ELF-1 (cell line): Measurements from ENCODE around the gene ARMC8.

Experiments used
- DNase-seq: peaks from one replicate; pipeline ENCODE4 v3.0.0-alpha.2; 2016; ENCODE audit warnings: low read depth, low spot score

The ARMC8 gene

DNA sequence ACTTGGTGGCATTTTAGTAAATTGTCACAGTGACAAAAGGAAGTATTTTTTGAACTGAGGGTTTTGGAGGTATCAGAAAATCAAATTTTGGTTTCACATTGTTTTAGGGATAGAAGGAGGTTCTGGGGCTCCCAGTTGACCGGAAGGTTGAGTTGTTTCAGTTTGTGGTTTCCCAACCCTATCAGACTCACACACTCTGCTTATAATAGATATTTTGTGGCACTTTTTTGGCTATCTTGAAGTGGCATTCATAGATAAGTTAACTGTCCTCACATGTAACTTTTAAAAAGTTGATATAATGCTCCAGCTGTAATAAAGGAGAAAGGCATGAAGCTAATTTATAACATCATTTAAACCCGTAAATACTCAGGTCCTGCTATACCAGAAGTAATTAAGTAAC, 12.8 kb downstream of the ARMC8 start:
- DNase-seq, result no peak

DNA sequence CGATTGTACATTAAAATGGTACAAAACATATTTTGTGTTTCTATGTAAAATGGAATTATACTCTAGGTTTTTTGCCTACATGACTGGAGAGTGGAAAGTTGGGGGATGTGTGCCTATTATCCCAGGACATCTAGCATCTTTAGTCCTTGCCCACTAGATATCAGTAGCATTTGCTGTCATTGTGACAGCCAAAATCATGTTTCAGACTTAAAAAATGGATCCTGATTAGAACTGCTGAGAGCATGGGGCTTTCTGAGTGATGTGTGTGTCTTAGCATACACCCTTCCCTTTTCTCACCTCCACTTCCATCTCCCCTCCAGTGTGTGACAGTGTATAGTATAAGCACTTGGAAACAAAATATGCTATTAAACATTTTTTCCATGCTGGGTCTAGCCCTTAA, 13.3 kb downstream of the ARMC8 start:
- no peak for DNase-seq

DNA sequence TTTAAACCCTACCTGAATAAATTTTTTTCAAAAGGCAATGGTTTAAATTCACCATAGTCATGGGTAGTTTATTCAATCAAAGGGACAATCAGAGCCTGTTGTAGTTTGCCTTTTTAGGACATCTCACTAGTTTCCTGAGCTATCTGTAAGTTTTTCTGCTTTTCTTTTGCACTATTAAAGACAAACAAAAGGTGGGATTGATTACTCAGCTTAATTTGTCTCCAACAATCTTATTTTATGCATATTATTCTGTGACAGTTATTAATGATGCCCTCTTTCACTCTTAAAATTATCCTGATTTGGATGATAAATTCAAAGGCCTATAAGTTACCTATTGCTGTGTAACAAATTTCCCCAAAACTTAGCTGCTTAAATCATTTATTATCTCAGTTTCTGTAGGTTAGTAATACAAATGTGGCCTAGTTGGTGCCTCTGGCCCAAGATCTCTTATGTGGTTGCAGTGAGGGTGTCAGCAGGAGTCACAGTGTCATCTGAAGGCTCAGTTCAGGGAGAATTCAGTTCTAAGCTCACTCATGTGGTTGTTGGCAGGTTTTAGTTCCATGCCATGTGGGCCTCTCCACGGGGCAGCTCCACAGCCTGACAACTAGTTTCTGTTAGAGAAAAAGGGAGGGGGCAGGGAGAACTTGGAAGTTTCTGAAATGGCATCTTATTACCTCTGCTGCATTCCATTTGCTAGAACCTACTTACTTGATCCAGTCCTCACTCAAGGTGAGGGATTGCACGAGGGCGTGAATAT, 16.0 kb downstream of the ARMC8 start:
- DNase-seq, result no peak

DNA sequence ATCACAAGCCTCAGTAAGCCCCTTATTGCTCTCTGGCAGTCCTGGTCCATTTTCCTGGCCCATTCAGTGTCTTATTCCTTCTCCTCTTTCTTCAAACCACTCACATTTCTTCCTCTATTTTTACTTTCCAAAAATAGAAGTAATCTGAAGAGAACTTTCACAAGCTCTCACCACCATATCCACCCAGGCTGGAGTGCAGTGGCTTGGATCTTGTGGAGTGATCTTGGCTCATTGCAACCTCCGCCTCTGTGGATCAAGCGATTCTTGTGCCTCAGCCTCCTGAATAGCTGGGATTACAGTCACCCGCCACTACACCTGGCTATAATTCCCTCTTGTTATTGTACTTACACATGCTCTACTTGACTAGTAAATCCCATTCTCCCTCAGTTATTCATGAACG, 16.8 kb downstream of the ARMC8 start:
- no peak for DNase-seq

DNA sequence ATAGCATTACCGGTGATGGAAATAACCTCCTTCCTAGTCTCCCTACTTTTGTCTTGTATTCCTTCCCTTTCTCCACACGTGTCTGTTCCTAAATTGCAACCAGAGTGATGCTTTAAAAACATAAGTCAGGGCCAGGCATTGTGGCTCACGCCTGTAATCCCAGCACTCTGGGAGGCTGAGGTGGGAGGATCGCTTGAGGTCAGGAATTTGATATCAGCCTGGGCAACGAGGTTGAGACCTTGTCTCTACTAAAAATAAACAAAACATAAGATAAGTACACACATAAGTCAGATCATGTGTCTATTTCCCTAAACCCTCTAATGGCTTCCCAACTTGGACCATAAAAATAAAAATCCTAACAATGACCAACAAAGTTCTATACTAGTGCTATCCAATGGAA, 18.4 kb downstream of the ARMC8 start:
- DNase-seq, result no peak

DNA sequence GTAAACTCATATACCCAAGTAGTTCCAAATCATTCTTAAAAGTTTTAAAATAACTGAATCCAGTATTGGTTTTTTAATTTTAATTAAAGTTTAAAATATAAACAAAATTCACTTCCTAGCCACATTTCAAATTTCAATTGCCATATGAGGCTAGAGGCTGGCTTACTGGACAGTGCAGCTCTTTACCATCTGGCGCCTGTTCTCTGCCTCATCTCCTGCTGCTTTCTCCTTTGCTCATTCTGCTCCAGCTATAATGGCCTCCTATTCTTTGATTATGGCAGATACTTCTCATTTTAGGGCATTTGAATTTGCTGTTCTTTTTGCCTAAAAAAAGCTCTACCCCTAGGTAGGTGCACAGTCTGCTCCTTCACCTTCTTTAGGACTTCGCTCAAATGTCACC, 19.1 kb downstream of the ARMC8 start:
- no peak for DNase-seq

DNA sequence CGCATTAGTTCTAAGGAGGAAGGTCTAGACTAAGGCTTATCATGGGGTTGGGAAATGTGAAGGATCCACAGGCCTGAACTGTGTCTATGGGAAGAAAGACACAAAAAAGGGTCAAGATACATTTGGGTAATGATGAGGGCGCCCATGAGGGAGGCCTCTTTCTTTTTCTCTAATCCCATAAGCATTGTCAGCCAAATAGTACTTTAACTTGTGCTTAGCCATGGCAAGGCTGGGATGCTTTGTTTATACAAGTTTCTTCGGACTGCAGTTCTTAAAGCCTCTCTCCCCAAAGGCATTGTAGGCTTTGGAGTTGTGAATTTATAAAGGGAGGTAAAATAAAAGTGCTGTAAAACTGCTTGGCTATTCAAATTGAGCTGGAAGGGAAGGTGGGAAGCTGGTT, 23.4 kb downstream of the ARMC8 start:
- peak; percentile 16 for DNase-seq

DNA sequence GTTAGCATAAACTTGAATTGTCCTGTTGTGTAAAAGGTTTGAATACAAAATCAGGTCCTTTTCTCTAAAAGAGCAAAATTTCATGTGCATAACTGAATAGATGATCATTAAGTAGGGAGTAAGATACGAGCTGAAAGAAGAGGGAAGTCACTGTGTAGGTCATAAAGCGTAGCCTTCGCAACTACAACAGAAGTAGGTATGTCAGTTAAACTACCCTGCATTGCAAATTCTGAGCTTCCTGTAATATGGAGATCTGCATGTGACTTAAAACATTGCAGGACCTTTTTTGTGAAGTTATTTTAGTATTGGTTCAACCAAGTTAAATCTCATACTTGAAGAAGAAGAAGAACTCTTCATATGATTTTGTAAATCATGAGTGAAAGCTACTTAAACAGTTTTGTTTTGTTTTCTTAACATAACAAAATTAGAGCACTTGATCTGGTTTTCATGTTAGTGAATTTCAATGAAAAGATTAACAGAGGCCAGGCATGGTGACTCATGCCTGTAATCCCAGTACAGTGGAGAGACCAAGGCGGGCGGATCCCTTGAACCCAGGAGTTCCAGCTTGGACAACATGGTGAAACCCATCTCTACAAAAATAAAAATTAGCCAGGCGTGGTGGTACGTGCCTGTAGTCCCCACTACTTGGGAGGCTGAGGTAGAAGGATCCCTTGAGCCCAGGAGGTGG, 26.4 kb downstream of the ARMC8 start:
- no peak for DNase-seq

DNA sequence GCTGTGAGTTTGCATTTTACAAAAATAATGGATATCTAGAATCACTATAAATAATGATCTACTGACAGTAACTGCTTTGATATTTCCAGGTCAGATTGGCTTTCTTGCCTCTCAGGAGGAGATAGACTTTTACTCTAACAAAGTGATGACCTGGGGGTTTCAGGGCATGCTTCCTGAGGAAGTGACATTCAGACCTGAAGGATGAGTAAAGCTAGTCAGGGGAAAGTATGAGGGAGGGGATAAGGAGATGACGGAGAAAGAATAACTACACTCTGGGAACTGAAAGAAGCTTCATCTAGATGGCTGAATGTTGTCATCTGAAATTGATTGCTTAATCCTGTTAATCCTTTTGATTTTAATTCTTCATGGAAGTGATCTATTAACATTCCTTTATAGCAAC, 32.2 kb downstream of the ARMC8 start:
- DNase-seq, result no peak

DNA sequence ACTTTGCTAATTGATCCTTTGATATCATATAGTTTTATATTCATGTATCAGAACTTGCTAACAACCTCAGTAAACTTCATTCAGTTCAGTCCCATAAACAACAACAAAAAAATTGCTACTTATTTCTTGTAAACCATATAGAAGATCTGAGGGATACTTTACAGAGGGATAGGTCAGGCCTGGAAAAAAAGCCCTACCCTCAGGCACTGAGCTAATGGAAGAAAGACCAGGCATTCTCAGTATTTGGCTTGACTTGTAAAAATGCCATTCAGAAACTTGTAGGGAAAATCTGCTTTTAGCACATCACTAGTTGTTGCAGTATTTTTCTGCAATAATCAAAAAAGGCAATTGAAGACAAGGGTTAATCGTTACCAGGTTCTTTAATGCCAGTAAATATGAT, 33.1 kb downstream of the ARMC8 start:
- DNase-seq, result peak; percentile 7

DNA sequence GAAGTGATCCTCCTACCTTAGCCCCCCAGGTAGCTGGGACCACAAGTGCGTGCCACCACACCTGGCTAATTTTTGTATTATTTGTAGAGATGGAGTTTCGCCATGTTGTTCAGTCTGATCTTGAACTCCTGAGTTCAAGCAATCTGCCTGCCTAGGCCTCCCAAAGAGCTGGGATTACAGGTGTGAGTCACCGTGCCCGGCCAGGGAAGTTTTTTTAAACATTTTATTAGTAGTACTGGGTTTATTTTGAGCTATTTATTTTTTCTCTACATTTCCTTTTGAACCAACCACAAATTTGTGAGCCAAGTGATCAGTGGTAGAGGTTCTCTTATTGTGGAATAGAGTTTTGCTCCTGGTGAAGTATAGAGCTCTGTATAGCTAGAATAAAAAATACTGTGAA, 33.7 kb downstream of the ARMC8 start:
- no peak for DNase-seq

DNA sequence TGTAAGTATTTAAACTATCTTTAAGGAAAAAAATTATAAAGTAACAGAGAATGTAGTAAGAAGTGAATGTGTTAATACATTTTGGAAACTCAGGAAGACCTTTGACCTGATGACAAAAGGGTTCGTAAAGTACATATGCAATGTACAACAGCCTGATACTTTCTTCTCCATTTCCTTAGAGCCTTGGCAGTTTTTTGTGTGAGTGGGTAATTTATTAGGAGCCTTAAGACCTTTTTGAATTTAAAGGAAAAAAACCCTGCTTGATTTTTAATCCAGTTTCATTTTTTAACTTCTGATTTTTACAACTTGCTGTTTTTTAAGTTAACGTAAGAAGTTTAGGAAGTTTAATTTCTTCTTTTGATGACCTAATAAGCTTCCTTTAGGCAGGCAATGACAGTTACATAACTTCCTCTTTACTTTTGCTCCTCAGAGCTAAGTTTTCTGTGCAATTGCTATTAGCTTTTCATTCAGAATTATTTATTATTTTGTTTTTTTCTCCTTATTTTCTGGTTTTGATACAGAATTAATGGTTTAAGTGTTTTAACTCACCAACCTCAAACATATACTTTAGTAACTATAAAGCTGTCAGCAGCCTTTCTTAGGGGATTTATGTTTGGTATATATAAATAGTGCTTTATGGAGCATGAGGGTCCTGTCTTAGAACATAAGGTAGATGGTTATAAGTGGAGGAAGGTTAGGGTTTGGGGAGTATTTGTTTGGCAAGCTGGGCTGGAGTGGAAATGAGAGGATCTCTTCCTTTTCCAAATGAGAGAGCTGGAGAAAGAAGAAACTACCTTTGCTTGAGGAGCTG, 35.2 kb downstream of the ARMC8 start:
- DNase-seq, result no peak

DNA sequence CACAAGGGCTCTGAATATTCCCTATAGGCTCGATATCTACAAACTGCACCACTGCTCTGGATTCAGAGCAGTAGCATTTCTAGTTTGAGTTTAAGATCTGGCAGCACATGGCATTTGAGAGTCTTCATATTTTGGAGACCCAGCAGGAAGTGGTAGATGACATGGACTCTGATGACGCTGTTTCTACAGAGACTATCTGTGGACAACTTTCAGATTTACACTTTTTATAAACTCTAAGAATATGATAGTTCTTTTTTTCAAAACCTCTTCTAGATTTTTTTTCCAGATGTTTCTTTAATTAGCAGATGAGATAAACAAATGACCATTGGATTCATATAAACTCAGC, 35.8 kb downstream of the ARMC8 start:
- DNase-seq, result no peak

DNA sequence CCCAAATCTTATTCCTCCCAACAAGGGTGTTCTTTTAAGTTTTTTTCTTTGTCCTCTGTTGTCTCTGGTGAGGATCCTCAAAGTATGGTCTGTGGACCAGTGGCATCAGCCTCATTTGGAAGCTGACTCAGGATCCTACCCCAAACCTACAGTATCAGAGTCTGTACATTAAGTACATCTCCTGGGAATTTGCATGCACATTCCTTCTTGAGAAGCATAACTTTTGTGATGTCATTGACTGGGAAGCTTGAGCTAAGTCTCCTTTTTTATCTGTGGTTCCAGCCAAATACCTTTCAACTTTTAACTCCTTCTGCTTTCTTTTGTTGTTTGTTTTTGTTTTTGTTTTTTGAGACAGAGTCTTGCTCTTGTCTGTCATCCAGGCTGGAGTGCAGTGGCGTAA, 40.5 kb downstream of the ARMC8 start:
- no peak for DNase-seq

DNA sequence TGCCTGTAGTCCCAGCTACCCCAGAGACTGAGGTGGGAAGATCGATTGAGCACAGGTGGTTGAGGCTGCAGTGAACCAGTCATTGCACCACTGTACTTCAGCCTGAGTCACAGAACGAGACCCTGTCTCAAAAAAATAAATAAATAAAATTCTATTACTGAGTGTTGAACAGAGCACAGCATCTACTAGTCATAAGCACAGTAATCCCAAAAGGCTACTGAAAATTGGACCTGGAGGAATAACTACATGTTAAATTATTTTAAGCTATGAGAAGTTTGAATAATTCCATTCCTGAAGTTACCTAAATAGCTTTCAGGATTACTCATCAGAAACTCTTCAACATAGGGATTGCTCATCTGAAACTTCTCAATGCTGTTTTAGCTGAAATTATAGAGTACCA, 43.4 kb downstream of the ARMC8 start:
- no peak for DNase-seq

DNA sequence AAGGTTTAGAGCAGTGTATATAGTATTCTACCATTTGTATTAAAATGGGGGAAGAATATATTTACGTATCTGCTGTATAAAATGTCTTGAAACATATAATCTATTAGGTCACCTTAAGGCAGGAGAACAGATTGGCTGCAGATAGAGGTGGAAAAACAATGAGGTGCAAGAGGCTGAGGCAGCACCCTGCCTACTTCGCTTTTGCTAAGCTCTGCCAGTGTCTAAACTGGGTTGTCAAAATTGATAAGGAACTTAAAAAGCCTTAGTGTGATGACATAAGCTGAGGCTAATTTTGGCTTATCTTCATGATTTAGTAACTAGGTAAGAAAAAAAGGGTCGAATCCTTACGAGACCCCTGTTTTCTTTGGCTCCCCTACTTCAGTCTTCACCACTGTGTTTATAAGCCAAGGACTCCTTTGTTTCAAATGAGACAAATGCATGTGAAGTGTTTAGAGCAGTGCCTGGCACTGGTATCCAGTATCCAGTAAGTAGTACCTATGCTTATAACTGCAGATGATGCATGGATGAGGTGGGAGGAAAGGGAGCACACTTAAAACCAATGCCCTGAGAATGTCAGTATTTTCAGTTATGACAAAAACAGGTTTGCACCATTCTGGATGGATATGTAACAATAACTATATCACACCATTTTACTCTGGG, 45.7 kb downstream of the ARMC8 start:
- no peak for DNase-seq

DNA sequence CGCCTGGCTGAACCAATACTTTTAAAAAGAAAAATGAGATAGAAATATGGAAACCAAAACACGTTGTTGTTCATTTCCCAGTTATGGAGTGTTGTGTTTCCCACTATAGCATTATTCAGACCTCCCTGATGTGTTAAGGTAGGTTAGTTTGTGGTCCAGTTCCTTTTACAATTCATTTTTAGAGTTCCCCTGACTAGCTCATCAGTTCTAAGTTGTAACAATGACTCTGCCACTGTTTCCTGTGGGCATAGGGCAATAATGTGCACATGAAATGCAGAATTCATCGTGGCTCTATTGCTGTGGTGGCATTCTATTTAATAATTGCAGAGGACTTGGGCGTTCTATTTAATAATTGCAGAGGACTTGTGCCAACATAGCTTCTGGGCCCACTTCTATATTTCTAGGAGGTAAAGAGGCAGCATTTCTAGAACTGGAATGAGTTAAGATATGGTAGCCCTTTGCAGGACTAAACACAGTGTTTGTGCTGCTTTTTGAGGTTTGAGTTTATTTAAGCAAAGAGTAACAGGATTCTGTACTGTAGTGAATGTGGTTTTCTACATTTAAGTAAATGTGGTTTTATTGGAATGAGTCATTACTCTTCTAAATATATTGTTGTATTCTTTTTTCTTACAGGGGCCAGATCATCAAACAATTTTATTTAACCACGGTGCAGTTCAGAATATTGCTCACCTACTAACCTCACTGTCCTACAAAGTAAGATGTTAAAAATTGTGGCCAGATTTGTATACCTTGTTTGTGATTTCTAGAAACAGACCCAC, 47.5 kb downstream of the ARMC8 start:
- DNase-seq, result no peak

DNA sequence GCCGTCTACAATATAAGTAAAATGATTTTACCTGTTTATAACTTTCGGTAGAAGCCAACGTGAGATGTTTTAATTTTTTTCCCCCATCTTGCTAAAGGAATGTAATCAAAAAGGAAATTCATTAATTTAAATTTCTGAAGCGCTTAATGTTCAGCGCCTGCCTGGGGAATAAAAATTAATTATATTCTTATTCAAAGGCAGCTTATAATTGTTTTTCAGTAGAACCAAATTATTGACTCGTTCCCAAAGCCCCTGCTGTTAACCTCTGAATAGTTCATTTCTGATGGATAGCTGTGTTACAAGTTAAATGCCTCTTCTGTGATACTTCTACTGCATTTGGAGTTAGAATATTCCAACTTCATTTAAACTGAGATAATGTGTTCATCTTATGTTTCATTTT, 51.6 kb downstream of the ARMC8 start:
- DNase-seq, result no peak

DNA sequence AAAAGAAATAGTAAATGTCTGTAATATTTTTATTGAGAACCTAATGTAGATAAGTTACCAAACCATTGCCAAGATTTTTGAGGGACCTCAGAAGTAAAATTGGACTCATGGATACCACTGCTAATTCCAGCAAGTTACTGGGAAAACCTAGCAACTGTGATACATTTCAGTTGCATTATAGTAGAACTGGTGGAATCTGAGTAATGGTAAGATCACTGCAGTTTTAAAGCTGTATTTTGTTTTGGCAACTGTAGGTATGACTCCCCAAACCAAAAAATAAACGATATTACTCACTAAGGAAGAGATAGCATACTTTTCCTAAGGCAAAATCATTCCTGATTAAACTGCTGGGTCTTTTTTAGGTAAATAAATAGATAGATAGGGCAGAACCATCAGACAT, 54.0 kb downstream of the ARMC8 start:
- no peak for DNase-seq

DNA sequence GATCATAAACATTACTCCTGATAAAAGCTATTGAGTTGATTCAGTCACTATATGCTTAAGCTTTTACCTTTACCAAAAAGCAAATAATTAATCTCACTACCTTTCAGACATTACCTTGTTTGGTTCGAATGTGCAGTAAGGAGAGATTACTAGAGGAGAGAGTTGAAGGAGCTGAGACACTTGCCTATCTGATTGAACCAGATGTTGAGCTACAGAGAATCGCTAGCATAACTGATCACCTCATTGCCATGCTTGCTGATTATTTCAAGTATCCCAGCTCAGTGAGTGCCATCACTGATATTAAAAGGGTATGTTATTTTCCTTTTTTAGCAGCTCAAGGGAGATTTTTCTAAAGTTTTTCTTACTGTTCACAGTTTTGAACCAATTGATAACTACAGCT, 54.6 kb downstream of the ARMC8 start:
- no peak for DNase-seq

DNA sequence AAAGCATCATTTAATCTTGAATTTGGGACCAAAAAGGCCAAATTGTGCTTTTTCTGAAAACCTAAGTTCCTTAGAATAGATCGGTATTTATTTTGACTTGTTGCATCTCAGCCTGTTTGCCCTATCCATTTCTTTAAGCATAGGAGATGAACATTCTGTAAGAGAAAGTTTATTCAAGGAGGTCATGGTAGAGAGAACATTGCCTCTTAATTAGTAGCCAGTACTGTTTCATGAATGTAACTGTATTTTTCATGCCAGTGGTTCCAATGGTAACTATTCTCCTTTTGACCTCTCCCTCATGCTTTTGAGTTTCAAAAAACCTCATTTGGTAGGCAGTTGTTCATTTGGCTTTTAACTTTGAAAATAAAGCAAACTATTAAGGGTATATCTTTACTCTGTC, 55.4 kb downstream of the ARMC8 start:
- DNase-seq, result no peak

DNA sequence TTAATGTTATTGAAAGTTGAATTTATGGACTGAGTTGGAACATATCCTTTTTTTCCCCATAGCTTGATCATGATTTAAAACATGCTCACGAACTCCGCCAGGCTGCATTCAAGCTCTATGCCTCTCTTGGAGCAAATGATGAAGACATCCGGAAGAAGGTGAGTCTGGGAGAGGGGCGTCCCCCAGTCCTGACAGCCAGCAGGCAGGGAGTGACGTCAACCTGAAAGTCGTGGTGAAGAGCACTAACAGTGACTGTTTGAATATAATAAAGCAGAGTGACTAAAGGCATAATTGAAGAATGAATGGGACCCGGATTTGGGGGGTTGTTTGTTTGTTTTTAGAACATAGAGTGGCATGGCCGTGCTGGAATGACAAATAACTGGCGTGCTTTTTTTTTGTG, 57.9 kb downstream of the ARMC8 start:
- no peak for DNase-seq
